NCI-H146 (cell line): ENCODE data around the gene KRTAP10-7.
"Not testable (repeated sequence)": the region's sequence is repeated elsewhere in the genome, so short reads cannot be mapped to it uniquely, and the experiment has no call there.

Experiments
- DNase-seq: peaks from one replicate; lab custom pipeline; 2025; lab: John Stamatoyannopoulos, UW

KRTAP10-7 gene

GRCh38 chr21:44636209-44637017 lies 36.0 kb downstream of the KRTAP10-7 start:
- DNase-seq, result no peak

- peak; percentile 64 for DNase-seq
Measured at GRCh38 chr21:44637018-44637850, 36.8 kb downstream of the KRTAP10-7 start, which contains the start of gene KRTAP10-10. KRTAP10-10 (plus strand) TSS chr21:44637356; CDS start chr21:44637418, 62 bp downstream.

- peak; percentile 41 for DNase-seq
Measured at GRCh38 chr21:44637851-44638348, 37.5 kb downstream of the KRTAP10-7 start.

- DNase-seq, result not testable (repeated sequence)
Measured at GRCh38 chr21:44638506-44639330, 38.3 kb downstream of the KRTAP10-7 start.

GRCh38 chr21:44639331-44639655 lies 38.9 kb downstream of the KRTAP10-7 start:
- no peak for DNase-seq

GRCh38 chr21:44640761-44641160 lies 40.4 kb downstream of the KRTAP10-7 start:
- DNase-seq, result no peak

GRCh38 chr21:44643741-44644310 lies 43.4 kb downstream of the KRTAP10-7 start:
- DNase-seq, result no peak

GRCh38 chr21:44644878-44645277 lies 44.5 kb downstream of the KRTAP10-7 start:
- no peak for DNase-seq

- DNase-seq, result peak; percentile 58
Measured at GRCh38 chr21:44646366-44647221, 46.2 kb downstream of the KRTAP10-7 start, which contains the start of gene KRTAP10-11. KRTAP10-11 (plus strand) TSS chr21:44646414; CDS start chr21:44646459, 45 bp downstream.

- no peak for DNase-seq
Measured at GRCh38 chr21:44647222-44647552, 46.8 kb downstream of the KRTAP10-7 start.

GRCh38 chr21:44648557-44649311 lies 48.3 kb downstream of the KRTAP10-7 start:
- no peak for DNase-seq

- no peak for DNase-seq
Measured at GRCh38 chr21:44649521-44650100, 49.2 kb downstream of the KRTAP10-7 start.

- no peak for DNase-seq
Measured at GRCh38 chr21:44650265-44650972, 50.0 kb downstream of the KRTAP10-7 start.

- no peak for DNase-seq
Measured at GRCh38 chr21:44650973-44651675, 50.7 kb downstream of the KRTAP10-7 start.
